KMS-11 (cell line): Measurements from ENCODE around the gene DENND5A.
A peak's percentile ranks its signal among the peaks of the same experiment; 100 is the strongest.

ENCODE experiments used
- H2AFZ ChIP-seq: fragments of 200-600 bp; sonication (generic); 2 replicates; pipeline ENCODE4 v1.6.1; 2016; ENCODE audit warnings: antibody characterized with exemption, mixed run types, low read depth
- H3K27ac ChIP-seq: fragments of 200-600 bp; sonication (generic); 2 replicates; pipeline ENCODE4 v1.6.1; 2016; ENCODE audit warnings: mild to moderate bottlenecking, mixed run types
- H3K27me3 ChIP-seq: fragments of 200-600 bp; sonication (generic); 2 replicates; pipeline ENCODE4 v1.6.1; 2017; ENCODE audit warnings: mild to moderate bottlenecking, low read depth, mixed run types, moderate library complexity; ENCODE audit not compliant: insufficient read depth
- H3K36me3 ChIP-seq: fragments of 200-600 bp; sonication (generic); 2 replicates; pipeline ENCODE4 v1.6.1; 2017; ENCODE audit warnings: mild to moderate bottlenecking, mixed run types; ENCODE audit not compliant: insufficient read depth
- H3K4me1 ChIP-seq: fragments of 200-600 bp; sonication (generic); 2 replicates; pipeline ENCODE4 v1.6.1; 2016; ENCODE audit warnings: mild to moderate bottlenecking, low read depth, mixed run types; ENCODE audit not compliant: poor library complexity, severe bottlenecking
- H3K4me2 ChIP-seq: fragments of 200-600 bp; sonication (generic); 2 replicates; pipeline ENCODE4 v1.7.0; 2016; ENCODE audit warnings: mild to moderate bottlenecking, mixed run types
- H3K4me3 ChIP-seq: fragments of 200-600 bp; sonication (generic); IDR thresholded peaks from 2 replicates; pipeline ENCODE4 v1.6.1; 2017; ENCODE audit warnings: low read depth, low read length, mixed read lengths; ENCODE audit not compliant: insufficient read depth
- H3K79me2 ChIP-seq: fragments of 200-600 bp; sonication (generic); 2 replicates; pipeline ENCODE4 v1.6.1; 2016; ENCODE audit warnings: low read depth, mixed run types; ENCODE audit not compliant: insufficient read depth
- H3K9ac ChIP-seq: fragments of 200-600 bp; sonication (generic); 2 replicates; pipeline ENCODE4 v1.6.1; 2016; ENCODE audit warnings: mild to moderate bottlenecking, mixed run types
- H4K20me1 ChIP-seq: fragments of 200-600 bp; sonication (generic); 2 replicates; pipeline ENCODE4 v1.6.1; 2016; ENCODE audit warnings: mild to moderate bottlenecking, mixed run types; ENCODE audit not compliant: insufficient read depth
- TF ChIP-seq, protein P1 (sequence below): fragments of 200-600 bp; sonication (generic); conservative IDR thresholded peaks from 2 replicates; pipeline ENCODE4 v1.6.1; 2017; ENCODE audit warnings: low read depth, mild to moderate bottlenecking, antibody characterized with exemption, low read length, moderate library complexity, mixed read lengths

Gene DENND5A

DNA sequence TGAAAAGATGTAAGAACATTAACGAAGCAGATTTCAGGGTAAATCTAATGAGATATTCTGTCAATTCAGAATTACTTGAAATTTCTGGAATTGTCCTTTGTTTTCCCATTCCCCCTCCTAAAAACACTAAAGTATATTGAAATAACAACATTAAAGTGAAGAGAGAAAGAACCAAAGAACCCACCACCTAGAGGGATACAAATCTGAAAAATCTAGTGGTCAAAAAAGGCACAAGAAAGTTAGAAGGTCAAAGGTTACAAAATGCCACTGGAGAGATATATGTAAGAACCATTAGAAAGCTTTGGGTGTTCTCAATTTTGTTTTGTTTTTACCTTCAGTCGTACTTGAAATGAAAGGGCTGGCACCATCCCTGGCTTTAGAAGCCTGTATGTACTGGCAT, 57.9 kb downstream of the DENND5A start:
- H3K27ac ChIP-seq, result no peak overlapping the region
- H3K4me2 ChIP-seq, result 0 out of 2 replicates have a peak overlapping the region, but pooled peaks have one; percentile 37
- TF ChIP-seq, protein P1, sequence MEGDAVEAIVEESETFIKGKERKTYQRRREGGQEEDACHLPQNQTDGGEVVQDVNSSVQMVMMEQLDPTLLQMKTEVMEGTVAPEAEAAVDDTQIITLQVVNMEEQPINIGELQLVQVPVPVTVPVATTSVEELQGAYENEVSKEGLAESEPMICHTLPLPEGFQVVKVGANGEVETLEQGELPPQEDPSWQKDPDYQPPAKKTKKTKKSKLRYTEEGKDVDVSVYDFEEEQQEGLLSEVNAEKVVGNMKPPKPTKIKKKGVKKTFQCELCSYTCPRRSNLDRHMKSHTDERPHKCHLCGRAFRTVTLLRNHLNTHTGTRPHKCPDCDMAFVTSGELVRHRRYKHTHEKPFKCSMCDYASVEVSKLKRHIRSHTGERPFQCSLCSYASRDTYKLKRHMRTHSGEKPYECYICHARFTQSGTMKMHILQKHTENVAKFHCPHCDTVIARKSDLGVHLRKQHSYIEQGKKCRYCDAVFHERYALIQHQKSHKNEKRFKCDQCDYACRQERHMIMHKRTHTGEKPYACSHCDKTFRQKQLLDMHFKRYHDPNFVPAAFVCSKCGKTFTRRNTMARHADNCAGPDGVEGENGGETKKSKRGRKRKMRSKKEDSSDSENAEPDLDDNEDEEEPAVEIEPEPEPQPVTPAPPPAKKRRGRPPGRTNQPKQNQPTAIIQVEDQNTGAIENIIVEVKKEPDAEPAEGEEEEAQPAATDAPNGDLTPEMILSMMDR, result no peak

DNA sequence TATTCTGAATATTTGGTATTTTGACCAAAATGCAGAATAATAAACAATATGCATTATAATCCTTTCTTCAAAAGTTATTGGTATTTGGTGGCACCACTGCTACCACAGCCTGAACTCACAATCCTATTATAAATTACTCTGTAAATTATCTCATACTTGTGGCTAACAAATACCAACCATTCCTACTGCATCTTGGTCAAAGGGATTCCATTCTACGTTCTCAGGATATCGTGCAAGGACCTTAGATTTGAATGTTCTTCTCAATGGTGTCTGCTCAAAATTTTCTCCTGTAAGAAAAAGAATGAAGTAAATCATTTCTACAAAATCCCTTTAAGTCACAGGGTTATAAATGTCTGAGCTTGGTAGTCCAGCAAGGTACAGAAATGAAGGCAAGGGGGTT, 58.7 kb downstream of the DENND5A start:
- no peak overlapping the region for H3K4me3 ChIP-seq
- no peak overlapping the region for H2AFZ ChIP-seq
- no peaks in the 10 kb centered on the region for H4K20me1 ChIP-seq
- peaks cover 59% of the 10 kb centered on the region for H3K4me1 ChIP-seq
- H3K9ac ChIP-seq, result no peak overlapping the region
- H3K79me2 ChIP-seq, result no peaks in the 10 kb centered on the region
- H3K4me2 ChIP-seq, result no peak overlapping the region
- TF ChIP-seq, protein P1, result no peak
- H3K27me3 ChIP-seq, result no peaks in the 10 kb centered on the region
- no peak overlapping the region for H3K27ac ChIP-seq
- H3K36me3 ChIP-seq, result no peaks in the 10 kb centered on the region

More for the DNA sequence above, 57.9 kb downstream of the DENND5A start:
- Histone ChIP-seq H3K79me2 (no peaks in the 10 kb centered on the region), H3K36me3 (no peaks in the 10 kb centered on the region), H3K27me3 (no peaks in the 10 kb centered on the region), H3K4me3 (no peak overlapping the region), H3K9ac (no peak overlapping the region), H2AFZ (no peak overlapping the region), H3K4me1 (peaks cover 56% of the 10 kb centered on the region), H4K20me1 (no peaks in the 10 kb centered on the region)

DNA sequence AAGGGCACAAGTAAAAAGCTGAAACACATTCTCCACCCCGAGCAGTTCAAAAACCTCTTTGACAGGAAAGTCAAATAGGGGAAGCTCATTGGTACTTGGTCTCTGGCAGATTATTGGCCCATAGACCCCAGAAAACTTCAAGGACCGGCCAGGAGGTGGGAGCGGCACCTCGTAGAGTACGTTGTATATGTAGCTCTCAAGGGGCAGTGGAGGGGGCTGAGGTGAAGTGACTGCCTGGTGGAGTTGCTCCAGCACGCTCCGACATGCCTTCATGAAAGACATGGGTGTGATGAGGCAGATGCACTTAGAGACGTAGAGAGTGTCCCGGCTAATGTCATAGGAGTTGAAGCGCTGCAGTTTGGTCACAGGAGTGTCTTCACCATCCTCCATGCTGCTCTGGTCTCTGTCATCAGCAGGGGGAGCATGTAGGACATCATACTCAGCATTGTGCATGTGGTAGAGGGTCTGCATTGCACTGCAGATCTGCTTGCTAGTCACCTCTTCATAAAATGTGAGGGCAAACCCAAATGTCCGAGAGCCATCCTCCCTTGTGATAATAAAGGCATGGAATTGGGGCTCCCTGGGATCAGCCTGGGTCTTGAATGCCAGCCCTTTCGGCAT, 61.3 kb downstream of the DENND5A start:
- Histone ChIP-seq H3K27me3 (no peaks in the 10 kb centered on the region), H3K79me2 (no peaks in the 10 kb centered on the region)

DNA sequence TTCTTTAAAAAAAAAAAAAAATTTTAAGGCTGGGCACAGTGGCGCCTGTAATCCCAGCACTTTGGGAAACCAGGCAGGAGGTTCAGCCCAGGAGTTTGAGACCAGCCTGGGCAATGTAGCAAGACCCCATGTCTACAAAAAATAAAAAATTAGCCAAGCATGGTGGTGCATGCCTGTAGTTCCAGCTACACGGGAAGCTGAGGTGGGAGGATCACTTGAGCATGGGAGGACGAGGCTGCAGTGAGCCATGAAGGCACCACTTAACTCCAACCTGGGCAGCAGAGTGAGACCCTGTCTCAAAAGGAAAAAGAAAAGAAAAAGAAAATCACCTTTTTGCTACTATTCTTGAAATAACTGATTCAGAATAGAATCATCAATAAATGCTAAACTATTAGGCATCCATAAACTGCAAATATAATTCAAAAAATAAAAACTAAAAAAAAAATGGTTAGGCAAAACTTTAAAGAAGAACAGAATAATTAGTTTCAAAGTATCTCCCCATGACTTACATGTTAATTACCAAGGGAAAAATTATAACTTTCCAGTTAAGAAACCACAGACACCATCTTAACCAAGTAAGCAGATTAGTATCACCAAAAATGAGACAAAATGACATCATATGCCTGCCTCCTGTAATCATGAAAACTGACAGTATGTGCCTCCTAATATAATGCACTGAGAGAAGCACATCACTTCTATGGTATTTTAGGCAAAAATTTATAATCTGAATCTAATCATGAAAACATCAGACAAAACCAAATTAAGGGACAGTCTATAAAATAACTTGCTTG, 63.6 kb downstream of the DENND5A start:
- Histone ChIP-seq H3K4me3 (no peak overlapping the region), H3K4me2 (peak overlapping the region; percentile 52), H3K27ac (no peak overlapping the region), H3K9ac (no peak overlapping the region), H3K27me3 (no peaks in the 10 kb centered on the region), H3K4me1 (peaks cover 23% of the 10 kb centered on the region), H2AFZ (no peak overlapping the region), H3K79me2 (no peaks in the 10 kb centered on the region), H4K20me1 (no peaks in the 10 kb centered on the region), H3K36me3 (no peaks in the 10 kb centered on the region)
- TF ChIP-seq, protein P1, result no peak

More for the DNA sequence above, 61.3 kb downstream of the DENND5A start:
- Histone ChIP-seq H3K4me3 (no peak overlapping the region), H3K4me1 (peaks cover 45% of the 10 kb centered on the region), H3K36me3 (no peaks in the 10 kb centered on the region), H3K27ac (no peak overlapping the region), H4K20me1 (no peaks in the 10 kb centered on the region), H3K4me2 (no peak overlapping the region), H3K9ac (no peak overlapping the region), H2AFZ (no peak overlapping the region)
- TF ChIP-seq, protein P1, result no peak; the same call in 1 of the 2 replicates
